Suppressor macrophage treated with lipopolysaccharide for 1 hour (primary cell): ENCODE measurements around the gene GRN.
"Not testable (repeated sequence)": the region's sequence is repeated elsewhere in the genome, so short reads cannot be mapped to it uniquely, and the experiment has no call there.

Experiments used
- DNase-seq, 3 donors: peaks; one replicate each; pipeline ENCODE4 v3.0.0-alpha.2; 2020 to 2022

GRN gene

GRCh38 chr17:44321246-44322120 lies 23.6 kb upstream of the GRN start:
- DNase-seq, result no peak

DNA sequence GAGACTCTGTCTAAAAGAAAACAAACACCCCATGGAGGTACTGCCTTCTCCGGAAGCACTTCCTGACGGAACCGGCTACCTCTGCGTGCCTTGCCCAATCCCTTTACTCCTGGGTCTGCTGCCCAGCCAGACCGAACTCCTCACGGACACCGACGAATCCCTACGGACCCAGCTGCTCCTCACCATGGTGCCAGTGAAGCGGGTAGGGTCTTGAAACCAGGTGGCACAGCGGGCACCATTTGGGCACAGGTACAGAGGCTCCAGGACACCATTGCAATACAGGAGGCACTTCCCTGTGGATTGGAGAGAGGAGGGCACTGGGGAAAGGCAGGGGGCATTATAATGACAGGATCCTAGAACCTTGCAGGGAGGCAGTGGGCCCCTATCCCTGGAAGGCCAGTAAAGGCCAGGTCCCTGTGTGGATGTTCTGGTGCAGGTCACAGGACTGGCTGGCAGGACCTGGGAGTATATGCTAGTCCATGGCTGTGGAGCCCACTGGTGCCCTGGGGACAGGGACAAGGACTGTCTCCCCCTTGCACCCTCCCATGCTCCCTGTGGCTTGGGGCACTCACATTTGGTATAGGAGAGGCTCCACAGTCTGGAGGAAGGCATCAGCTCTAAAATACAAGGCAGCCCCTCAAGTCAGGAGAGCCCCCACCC lies 22.7 kb upstream of the GRN start:
- DNase-seq, result no peak

DNA sequence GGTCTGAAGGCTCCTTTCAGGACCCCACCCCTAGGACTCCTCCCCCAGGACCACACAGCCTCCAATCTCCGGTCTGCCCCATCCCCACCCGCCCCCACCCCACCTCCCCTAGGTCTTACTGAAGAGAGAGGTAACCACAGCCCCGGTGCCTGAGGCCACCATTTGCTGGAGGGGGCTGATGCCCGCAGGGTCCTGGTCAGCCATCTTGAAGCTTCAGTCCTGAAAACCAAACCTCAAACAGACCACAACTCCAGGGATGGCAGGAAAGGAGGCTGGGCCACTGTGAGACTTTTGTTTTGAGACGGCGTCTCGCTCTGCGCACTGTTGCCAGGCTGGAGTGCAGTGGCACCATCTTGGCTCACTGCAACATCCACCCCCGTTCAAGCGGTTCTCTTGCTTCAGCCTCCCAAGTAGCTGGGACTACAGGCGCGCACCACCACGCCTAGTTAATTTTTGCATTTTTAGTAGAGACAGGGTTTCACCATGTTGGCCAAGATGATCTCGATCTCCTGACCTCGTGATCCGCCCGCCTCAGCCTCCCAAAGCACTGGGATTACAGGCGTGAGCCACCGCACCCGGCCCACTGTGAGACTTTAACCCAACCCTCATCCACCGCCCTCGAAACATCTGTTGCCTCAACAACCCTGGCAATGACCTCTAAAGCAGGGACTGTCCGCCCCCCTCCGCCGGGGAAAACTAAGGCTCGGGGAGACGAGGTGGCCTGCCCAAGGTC lies 21.6 kb upstream of the GRN start:
- no peak for DNase-seq

DNA sequence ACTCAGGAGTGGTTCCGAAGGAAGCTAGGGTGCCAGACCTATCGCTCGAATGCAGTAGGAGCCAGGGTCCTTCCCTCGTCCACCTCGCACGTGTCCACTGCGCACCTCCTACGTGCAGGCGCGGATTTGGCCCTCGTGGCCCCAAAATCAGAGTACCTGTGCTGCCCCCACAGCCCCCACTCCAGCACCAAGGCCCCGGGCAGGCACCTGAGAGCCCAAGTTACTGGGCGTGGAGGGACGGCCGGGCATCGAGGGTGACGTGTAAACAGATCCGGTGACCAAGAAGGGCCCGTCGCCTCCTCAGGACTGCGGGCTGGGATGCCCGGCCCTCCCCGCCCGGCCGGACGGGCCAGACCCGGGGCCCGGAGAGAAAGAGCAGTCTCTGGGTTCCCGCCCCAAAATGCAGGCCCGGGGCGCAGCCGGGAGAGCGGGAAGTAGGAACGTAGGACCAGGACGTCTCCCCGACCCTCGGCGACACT lies 21.0 kb upstream of the GRN start:
- peak in 2 of 3 donors; percentile 36 to 61 for DNase-seq

DNA sequence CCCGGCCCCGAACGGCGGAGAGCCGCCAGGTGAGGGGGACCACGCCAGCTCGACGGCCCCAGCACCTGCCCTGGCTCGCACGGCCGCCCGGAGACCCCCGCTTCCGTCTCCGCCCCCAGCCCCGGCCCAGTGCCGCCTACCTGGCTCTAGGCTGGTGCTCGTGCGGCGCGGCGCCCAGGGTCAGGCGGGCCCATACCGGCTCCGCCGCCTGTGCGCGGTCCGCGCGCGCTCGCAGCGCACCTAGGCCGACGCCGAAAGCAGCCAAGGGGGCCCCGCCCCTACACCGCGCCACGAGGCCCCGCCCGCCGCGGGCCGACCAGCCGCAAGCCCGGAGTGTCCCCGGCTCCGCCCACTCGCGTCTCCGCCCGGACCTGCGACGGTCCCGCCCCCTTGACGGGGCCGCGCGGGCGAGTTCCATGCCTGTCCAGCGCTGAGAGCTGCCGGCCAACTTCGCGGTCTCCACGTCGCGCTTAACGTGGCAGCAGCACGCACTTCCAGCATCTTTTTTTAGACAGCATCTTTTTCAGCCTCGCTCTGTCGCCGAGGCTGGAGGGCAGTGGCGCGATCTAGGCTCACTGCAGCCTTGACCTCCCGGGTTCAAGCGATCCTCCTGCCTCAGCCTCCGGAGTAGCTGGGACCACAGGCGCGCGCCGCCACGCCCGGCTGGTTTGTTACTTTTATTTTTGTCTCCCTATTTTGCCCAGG lies 20.4 kb upstream of the GRN start, which contains the start of gene SLC25A39:
Gene SLC25A39, minus strand, starts transcription at position 253 of the 705 bp plus-strand sequence. CDS start 1,261 bp downstream, outside the sequence.
- DNase-seq, result peak; percentile 96 to 99 (median 99)

DNA sequence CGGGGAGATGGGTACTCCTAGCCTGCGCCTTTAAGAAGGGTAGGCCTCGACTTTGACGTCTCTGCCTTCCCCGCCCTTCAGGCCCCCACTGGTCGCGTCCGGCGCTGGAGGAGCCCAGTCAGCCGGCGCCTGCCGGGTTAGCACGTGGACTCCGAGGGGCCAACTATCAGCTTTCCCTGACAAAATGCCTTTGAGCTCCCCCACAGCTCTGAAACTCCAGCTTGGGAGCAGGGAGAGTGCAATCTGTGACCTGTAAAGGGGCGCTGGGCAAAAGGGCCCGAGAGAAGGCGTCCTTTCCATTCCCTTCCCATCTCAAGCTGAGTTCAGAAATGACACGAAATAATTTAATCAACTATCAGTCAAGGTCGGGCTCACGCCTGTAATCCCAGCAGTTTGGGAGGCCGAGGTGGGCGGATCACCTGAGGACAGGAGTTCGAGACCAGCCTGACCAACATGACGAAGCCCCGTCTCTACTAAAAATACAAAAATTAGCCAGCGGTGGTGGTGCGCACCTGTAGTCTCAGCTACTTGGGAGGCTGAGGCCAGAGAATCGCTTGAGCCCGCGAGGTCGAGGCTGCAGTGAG lies 18.1 kb upstream of the GRN start:
- peak; percentile 97 for DNase-seq

GRCh38 chr17:44327715-44328449 lies 17.2 kb upstream of the GRN start:
- no peak for DNase-seq

DNA sequence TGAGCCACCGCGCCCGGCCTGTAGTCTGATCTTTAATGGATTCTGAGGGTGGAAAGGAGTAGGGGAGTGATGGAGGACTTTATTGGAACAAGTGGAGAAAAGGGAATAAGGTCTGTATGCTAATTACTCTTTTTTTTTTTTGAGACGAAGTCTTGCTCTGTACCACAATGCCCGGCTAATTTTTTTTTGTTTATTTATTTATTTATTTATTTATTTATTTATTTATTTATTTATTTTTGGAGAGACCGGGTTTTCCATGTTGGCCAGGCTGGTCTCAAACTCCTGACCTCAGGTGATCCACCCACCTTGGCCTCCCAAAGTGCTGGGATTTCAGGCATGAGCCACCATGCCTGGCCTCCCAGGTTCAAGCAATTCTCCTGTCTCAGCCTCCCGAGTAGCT lies 15.6 kb upstream of the GRN start:
- not testable (repeated sequence) for DNase-seq

GRCh38 chr17:44330263-44330662 lies 14.8 kb upstream of the GRN start:
- DNase-seq, result not testable (repeated sequence)

DNA sequence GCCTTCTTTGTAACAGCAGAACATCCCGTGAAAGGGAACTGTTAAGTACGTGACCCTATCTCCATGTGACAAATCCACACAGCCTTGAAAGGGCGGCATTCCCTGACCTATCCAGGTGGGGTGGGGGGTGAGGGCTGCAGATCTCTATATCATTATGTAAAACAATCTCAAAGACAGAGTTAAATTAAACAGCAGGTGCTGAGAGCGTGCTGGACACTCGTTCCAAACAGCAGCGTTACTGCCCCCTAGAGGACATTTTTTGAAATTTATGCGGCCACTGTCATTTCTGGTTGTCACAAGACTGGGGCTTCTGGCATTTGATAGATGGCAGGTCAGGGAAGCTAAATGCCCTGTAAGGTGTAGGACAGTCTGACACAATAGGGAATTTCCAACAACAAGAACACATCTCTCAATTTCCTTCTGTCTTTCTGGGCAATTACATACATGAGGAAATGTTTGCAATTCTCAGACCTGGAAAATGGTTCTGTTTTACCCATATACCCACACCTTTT lies 13.8 kb upstream of the GRN start:
- DNase-seq, result peak; percentile 90 to 94 (median 91)

DNA sequence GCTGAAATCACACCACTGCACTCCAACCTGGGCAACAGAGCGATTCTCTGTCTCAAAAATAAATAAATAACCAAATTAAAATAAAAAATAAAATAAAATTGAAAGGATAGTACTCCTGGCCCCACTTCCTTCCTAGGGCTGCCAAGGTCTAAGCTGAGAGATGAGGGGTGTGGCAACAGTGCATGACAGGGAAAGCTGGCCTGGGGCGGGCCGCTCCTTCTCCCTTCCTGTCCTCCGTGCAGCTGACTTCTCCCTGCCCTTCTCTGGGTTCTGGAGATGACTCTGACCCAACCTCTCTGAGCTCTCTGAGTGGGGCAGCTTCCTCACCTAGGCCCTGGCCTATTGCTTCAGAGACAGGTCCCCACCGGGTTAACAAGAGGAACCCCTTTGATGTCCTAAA lies 11.7 kb upstream of the GRN start:
- peak; percentile 65 to 79 (median 68) for DNase-seq

DNA sequence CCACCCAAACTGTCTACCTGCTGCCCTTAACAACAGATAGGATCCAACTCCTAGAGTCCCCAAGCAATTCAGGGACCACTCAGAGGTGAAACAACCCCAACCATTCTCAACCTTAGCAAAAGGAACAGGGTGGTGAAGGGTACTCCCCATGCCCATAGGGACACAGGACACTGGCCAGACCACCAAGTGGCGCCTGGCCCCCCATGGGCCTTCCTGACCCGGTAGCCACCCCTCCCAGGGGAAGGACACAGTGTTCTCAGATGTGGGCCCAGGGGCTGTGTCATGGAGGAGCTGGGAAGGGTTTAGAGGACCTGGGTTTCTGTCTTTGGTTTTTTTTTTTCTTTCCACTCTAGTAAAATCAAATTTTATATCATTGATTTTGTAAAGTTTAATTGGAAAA lies 10.8 kb upstream of the GRN start:
- DNase-seq, result no peak

DNA sequence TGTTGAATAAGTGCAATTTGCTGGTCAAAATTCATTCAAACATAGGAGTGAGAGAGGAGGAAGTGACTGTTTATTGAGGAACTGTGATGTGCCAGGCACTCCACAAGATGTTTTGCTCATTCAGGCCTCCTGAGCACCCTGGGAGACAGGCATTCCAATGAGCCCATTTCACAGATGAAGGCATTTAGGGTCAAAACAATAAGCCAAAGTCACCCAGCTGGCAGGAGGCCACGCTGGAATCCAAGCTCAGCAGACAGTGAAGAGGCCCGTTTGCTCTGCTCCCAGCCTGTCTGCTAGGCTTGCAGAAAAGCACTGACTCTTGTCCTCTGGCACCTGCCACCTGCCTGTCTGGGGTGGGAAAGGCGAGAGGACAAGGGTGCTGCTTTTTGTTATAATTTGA lies 10.4 kb upstream of the GRN start:
- peak; percentile 49 to 60 (median 54) for DNase-seq

GRCh38 chr17:44335564-44335963 lies 9.5 kb upstream of the GRN start:
- DNase-seq, result peak in 1 of 3 donors; percentile 32

- no peak for DNase-seq
Observed at GRCh38 chr17:44335968-44336367, 9.1 kb upstream of the GRN start.

- DNase-seq, result peak; percentile 75 to 83 (median 76)
Observed at GRCh38 chr17:44338702-44339101, 6.4 kb upstream of the GRN start.

DNA sequence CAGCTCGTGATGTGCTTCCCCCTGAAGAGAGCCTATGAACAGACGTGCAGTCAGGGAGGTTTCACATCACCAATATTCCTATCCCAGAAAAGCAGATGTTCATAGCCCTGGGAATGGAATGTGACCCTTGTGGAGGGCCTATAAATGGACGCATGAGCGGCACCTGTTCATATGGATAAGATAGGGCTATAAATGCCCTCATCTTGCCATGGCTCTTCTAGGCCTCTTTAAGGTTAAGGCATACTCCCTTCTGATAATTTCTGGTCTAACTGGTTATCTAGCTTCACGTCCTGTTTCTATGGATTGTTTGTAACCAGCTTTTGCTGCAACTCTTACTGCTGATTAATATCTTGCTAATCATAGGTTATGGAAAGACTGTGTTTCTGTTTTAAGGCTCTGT lies 4.5 kb upstream of the GRN start:
- DNase-seq, result not testable (repeated sequence)

DNA sequence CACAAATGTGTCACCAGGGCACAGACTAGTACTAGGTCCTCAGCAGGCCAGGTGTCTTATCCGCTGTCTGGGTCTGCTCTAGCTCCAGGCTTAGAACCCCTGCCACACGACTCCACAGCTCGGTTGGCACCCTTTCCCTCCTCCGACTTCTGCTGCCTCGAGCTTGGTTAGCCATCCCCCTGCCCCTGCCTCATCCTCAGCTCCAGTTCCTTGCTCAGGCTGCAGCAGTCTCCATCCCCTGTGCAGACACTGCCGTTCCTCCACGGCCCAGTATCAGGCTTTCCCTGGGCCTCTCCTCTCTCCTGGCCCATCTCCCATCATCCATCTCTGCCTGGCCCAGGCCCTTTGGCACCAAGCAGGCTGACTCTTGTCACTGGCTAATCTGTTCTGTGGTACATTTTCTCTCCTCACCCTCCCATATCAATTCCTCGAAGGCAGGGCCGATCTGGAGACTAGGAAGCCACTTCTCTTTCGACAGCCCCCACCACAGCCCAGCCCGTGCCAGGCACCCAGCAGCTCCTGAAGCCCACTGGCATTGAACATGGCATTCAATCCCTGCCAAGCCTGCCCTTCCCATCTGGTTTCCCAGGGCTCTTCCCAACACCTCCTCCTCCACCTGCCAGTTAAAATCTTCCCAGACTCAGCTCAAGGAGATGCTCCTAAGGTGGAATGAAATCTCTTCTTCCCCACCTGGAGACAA lies 1.4 kb upstream of the GRN start:
- DNase-seq, result no peak

DNA sequence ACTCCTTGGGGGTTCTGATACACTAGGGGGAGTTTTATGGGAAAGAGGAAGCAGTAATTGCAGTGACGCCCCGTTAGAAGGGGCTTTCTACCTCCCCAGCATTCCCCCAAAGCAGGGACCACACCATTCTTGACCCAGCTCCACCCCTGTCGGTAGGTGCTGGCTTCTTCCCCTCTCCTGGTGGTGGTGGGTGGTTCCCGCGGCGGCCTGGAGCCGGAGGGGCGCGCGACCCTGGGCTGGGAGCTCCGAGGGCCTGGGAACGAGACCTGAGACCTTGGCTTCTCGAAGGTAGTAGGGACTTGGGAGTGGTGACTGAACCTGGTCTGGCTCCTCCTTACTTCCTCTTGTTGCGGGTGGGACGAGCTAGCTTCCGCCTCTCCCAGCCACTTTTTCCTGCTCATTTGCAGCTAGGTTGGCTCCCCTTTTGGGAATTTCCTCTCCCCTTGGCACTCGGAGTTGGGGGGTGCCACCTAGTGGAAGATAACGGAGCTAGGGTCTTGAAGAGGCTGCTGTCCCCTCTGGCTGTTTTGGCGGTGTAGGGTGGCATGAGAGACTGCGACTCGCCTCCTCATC lies 438 bp downstream of the GRN start:
- DNase-seq, result peak; percentile 92 to 96 (median 92)
